Thoracic aorta (tissue), 2 donors: ENCODE measurements around the gene KRT27. TPM values are rescaled to one million over a fixed set of nuclear protein-coding genes. Genes with fewer than 3 reads are reported as not detected.

ENCODE experiments used
- ATAC-seq: fragments of 150-250 bp; one replicate; pipeline ENCODE4 v1.8.0; 2017; ENCODE audit warnings: low read depth; ENCODE audit not compliant: insufficient number of reproducible peaks, low FRiP score
- DNase-seq: peaks from one replicate; pipeline ENCODE4 v3.0.0-alpha.2; 2020; ENCODE audit warnings: low spot score
- H3K27ac ChIP-seq, 2 donors: fragments of 200-600 bp; sonication (generic); 1 replicate in 1 of 2; 2 replicates in 1 of 2; pipeline ENCODE4 v1.5.1; 2016; ENCODE audit warnings: mild to moderate bottlenecking in 2 of 2, moderate library complexity in 2 of 2
- H3K27me3 ChIP-seq: fragments of 200-600 bp; sonication (generic); replicated peaks from 2 replicates; pipeline ENCODE4 v1.6.0; 2016; ENCODE audit warnings: mild to moderate bottlenecking; ENCODE audit not compliant: insufficient read depth
- H3K36me3 ChIP-seq: fragments of 200-600 bp; sonication (generic); one replicate; pipeline ENCODE4 v1.5.1; 2016
- H3K4me1 ChIP-seq, 2 donors: fragments of 200-600 bp; sonication (generic); 1 replicate in 1 of 2; 2 replicates in 1 of 2; pipeline versions ENCODE4 v1.5.1 to v1.6.0; 2016; ENCODE audit warnings: low read depth in 2 of 2, mild to moderate bottlenecking in 1 of 2; ENCODE audit not compliant: control insufficient read depth in 1 of 2
- H3K4me3 ChIP-seq: fragments of 200-600 bp; sonication (generic); 2 replicates; pipeline ENCODE4 v1.5.1; 2016; ENCODE audit warnings: mild to moderate bottlenecking
- H3K9me3 ChIP-seq: fragments of 200-600 bp; sonication (generic); 2 replicates; pipeline ENCODE4 v1.5.1; 2016
- CTCF ChIP-seq: fragments of 200-600 bp; sonication (generic); IDR thresholded peaks from one replicate; pipeline ENCODE4 v1.5.1; 2019; ENCODE audit warnings: antibody characterized with exemption
- total RNA-seq, 2 donors: library from RNA; depleted of rRNA; stranded (reverse); fragments of >200 nt; gene quantifications; one replicate each; pipeline versions ENCODE4 v1.1.0 to v1.2.3, GENCODE V29; 2016

The KRT27 gene
- total RNA-seq, 2 donors from 2014 or later = not detected

DNA sequence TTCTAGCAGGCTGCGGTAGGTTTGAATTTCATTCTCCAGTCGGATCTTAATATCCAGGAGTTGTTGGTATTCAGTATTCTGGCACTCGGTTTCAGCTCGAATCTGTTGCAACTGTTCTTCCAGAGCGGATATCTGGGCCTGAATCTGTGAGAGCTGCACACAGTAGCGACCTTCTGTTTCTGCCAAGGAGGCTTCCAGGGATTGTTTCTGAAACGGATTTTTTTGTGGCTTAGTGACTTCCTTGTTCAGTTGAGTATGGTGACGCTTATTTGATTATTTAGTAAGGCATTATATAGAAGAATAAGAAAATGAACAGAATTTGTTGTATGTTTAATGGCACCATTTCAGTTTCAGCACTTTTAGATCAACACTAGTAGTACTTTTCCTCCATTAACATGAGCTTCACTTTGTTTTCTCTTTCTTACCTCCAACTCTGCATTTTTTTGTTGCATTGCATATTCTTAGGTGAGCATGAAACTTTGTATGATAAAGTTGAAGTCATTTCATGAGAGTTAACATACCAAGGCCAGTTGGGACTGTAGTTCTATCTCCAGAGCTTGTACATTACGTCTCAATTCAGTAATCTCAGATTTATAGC is 37.3 kb upstream of the KRT27 start:
- peak overlapping the region; percentile 80 to 89 for H3K27ac ChIP-seq
- DNase-seq (no peak), ATAC-seq (no peak)
- no peak for TF ChIP-seq CTCF
- no peaks in the 10 kb centered on the region for H3K27me3 ChIP-seq
- peak overlapping the region; percentile 81 for H3K4me3 ChIP-seq
- no peaks in the 10 kb centered on the region for H3K9me3 ChIP-seq
- H3K36me3 ChIP-seq = peaks cover 4% of the 10 kb centered on the region
- H3K4me1 ChIP-seq = peaks cover 8 to 44% of the 10 kb centered on the region in 2 donors

GRCh38 chr17:40818733-40819527 is 36.6 kb upstream of the KRT27 start:
- DNase-seq = peak; percentile 17
- Histone ChIP-seq H3K4me1 (peaks cover 8 to 44% of the 10 kb centered on the region in 2 donors), H3K36me3 (peaks cover 4% of the 10 kb centered on the region), H3K9me3 (no peaks in the 10 kb centered on the region), H3K27me3 (no peaks in the 10 kb centered on the region), H3K27ac (peak overlapping the region; percentile 80 to 89), H3K4me3 (peak overlapping the region; percentile 81)
- peak; percentile 90 for ATAC-seq
- TF ChIP-seq CTCF = no peak

DNA sequence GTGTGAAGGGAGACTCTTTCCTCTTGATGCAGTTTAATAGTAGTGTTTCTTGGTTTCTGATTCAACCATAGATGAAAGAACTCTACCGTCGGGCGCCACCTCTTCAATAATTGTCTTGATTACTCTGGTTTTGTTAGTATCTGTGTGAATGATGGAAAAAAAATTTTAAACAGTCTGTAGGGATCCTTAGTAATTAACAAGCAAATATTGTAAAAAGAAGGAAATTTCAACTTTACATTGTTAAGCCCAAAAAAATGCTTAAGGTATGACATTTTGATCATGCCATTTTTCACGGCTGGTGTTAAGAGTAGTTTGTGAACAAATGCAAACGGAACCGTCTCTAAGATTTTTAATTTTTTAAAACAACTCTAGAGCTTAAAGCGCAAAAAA is 36.0 kb upstream of the KRT27 start:
- no peak for TF ChIP-seq CTCF
- peaks cover 4% of the 10 kb centered on the region for H3K36me3 ChIP-seq
- H3K4me3 ChIP-seq = peak overlapping the region; percentile 81
- H3K27me3 ChIP-seq = no peaks in the 10 kb centered on the region
- H3K9me3 ChIP-seq = no peaks in the 10 kb centered on the region
- no peak for ATAC-seq
- peak overlapping the region; percentile 80 to 89 for H3K27ac ChIP-seq
- no peak for DNase-seq
- H3K4me1 ChIP-seq = peaks cover 8 to 44% of the 10 kb centered on the region in 2 donors

DNA sequence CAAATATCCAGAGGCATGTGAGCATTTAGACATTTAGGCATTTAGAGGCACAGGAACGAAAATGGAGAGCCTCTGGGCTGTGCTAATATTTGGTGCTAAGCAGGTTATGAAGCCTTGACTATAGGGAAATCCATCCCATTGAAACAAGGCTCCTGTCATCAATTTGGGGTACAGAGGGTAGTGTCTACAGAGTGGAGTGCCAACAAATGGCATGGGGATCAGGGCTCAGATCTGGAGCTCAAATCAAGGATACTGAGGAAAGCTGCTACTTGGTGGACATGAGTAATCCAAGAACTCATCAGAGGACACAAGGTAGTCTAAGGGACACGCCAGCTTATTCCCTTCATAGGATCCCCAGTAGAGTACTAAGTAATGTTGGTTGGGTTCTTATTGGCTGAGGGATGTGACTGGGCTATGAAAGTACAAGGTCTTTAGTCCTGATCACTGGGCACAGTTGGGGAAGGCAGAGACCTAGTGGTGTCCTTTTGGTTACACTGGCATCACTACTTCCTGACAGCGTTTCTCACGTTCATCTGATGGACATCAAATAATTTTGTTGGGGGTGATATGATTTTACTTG is 34.8 kb upstream of the KRT27 start:
- peaks cover 4% of the 10 kb centered on the region for H3K36me3 ChIP-seq
- no peaks in the 10 kb centered on the region for H3K9me3 ChIP-seq
- no peak overlapping the region for H3K4me3 ChIP-seq
- no peak overlapping the region for H3K27ac ChIP-seq
- peaks cover 8 to 39% of the 10 kb centered on the region in 2 donors for H3K4me1 ChIP-seq
- H3K27me3 ChIP-seq = no peaks in the 10 kb centered on the region
- ATAC-seq (no peak), DNase-seq (no peak)
- TF ChIP-seq CTCF = no peak

DNA sequence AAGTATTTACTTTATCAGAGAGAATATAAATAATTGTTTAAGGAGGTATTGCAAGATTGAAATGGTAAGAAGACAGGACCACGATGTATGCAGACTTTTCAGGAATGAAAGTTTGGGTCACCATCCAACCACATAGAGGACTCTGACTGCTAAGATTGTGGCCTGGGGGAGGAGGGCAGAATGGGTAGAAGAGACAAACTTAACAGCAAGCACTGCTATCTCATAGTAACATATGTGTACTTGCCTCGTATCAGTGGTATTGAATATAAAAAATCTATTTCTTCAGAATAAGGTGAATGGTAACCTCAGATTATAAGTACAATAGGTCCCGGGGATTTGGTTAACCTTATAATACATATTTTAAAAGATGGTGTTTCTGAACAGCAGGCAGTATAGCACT is 34.2 kb upstream of the KRT27 start:
- H3K27ac ChIP-seq = no peak overlapping the region
- no peaks in the 10 kb centered on the region for H3K9me3 ChIP-seq
- DNase-seq (no peak), ATAC-seq (no peak)
- H3K27me3 ChIP-seq = no peaks in the 10 kb centered on the region
- no peak for TF ChIP-seq CTCF
- H3K36me3 ChIP-seq = peaks cover 4% of the 10 kb centered on the region
- H3K4me3 ChIP-seq = no peak overlapping the region
- H3K4me1 ChIP-seq = peaks cover 8 to 33% of the 10 kb centered on the region in 2 donors
